Vagina (tissue), 2 donors: ENCODE measurements around the gene CD226. TPM values are rescaled to one million over a fixed set of nuclear protein-coding genes. Genes with fewer than 3 reads are reported as not detected.
"Not testable (repeated sequence)": the region's sequence is repeated elsewhere in the genome, so short reads cannot be mapped to it uniquely, and the experiment has no call there.

Source experiments
- DNase-seq, 2 donors: peaks; one replicate each; pipeline ENCODE4 v3.0.0-alpha.2; 2017; ENCODE audit errors: extremely low spot score in 2 of 2
- H3K27ac ChIP-seq: fragments of 200-600 bp; sonication (generic); one replicate; pipeline ENCODE4 v1.5.1; 2019
- H3K27me3 ChIP-seq: fragments of 200-600 bp; sonication (generic); one replicate; pipeline ENCODE4 v1.5.1; 2019
- H3K36me3 ChIP-seq, 2 donors: fragments of 200-600 bp; sonication (generic); one replicate each; pipeline ENCODE4 v1.5.1; 2017 to 2019
- H3K4me1 ChIP-seq: fragments of 200-600 bp; sonication (generic); one replicate; pipeline ENCODE4 v1.5.1; 2019
- H3K4me3 ChIP-seq, 2 donors: fragments of 200-600 bp; sonication (generic); 1 replicate in 1 of 2; 2 replicates in 1 of 2; pipeline ENCODE4 v1.5.1; 2016 to 2019
- H3K9me3 ChIP-seq: fragments of 200-600 bp; sonication (generic); one replicate; pipeline ENCODE4 v1.5.1; 2019
- POLR2A ChIP-seq, 2 donors: fragments of 450-650 bp; IDR thresholded peaks; one replicate each; pipeline ENCODE4 v1.6.1; 2017; ENCODE audit warnings: antibody characterized with exemption in 2 of 2, mild to moderate bottlenecking in 2 of 2, moderate library complexity in 2 of 2
- POLR2AphosphoS5 ChIP-seq, 2 donors: sonication (generic); formaldehyde crosslinking; IDR thresholded peaks; one replicate each; pipeline ENCODE4 v1.9.0; 2017; ENCODE audit warnings: antibody characterized with exemption in 2 of 2, mild to moderate bottlenecking in 2 of 2, low read depth in 1 of 2; ENCODE audit not compliant: insufficient read depth in 1 of 2
- intact Hi-C: fragments of 100-400 bp; cut with DNase I; formaldehyde crosslinking; loops from one replicate; pipeline ENCODE4 v1.15.1; 2023
- total RNA-seq: library from RNA; depleted of rRNA; stranded (reverse); fragments of >200 nt; gene quantifications from one replicate; pipeline ENCODE4 v1.2.3, GENCODE V29; 2016
- TF ChIP-seq, protein P1 (sequence below), 3 experiments: fragments of 450-650 bp in 2 of 3; fragments of 200-600 bp in 1 of 3; sonication (generic) in 1 of 3; IDR thresholded peaks; one replicate each; pipeline ENCODE4 v1.5.1; 2017 to 2019; ENCODE audit warnings: antibody characterized with exemption in 3 of 3, mild to moderate bottlenecking in 2 of 3, moderate library complexity in 2 of 3

Gene CD226
- total RNA-seq, 1 donor from 2014 or later = 6.4 TPM

DNA sequence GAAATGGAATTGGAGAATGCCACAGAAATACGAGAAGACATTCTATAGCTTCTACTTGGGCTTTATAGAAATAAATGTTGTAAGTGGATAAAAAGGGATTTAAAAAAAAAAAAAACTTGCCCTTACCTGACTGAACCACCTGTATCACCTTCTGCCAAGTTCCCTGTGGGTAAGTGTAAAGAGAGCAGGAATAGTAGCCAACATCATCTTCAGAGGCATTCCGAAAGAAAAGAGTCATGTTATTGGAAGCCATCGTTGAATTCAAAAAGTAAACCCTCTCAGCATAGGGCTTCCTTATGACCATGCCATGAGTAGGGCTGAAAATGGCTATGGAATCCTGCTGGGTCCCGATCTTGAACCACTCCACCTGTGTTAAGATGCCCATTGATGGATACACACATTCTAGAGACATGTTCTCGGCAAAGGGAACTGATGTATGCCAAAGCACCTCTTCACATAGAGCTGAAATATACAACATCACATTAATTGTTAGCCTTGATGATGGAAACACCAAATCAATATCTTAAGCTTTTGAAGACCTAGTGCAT, 991 bp downstream of the CD226 start:
- no peaks in the 10 kb centered on the region for H3K36me3 ChIP-seq
- H3K4me3 ChIP-seq = no peak overlapping the region
- TF ChIP-seq, protein P1, sequence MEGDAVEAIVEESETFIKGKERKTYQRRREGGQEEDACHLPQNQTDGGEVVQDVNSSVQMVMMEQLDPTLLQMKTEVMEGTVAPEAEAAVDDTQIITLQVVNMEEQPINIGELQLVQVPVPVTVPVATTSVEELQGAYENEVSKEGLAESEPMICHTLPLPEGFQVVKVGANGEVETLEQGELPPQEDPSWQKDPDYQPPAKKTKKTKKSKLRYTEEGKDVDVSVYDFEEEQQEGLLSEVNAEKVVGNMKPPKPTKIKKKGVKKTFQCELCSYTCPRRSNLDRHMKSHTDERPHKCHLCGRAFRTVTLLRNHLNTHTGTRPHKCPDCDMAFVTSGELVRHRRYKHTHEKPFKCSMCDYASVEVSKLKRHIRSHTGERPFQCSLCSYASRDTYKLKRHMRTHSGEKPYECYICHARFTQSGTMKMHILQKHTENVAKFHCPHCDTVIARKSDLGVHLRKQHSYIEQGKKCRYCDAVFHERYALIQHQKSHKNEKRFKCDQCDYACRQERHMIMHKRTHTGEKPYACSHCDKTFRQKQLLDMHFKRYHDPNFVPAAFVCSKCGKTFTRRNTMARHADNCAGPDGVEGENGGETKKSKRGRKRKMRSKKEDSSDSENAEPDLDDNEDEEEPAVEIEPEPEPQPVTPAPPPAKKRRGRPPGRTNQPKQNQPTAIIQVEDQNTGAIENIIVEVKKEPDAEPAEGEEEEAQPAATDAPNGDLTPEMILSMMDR (IDR thresholded peaks at IDR 0.05) = no peak
- TF ChIP-seq POLR2A (IDR thresholded peaks at IDR 0.05) (no peak), POLR2AphosphoS5 (IDR thresholded peaks at IDR 0.05; ENCODE audit: insufficient read depth in 1 of 2, low read depth in 1 of 2) (no peak)

DNA sequence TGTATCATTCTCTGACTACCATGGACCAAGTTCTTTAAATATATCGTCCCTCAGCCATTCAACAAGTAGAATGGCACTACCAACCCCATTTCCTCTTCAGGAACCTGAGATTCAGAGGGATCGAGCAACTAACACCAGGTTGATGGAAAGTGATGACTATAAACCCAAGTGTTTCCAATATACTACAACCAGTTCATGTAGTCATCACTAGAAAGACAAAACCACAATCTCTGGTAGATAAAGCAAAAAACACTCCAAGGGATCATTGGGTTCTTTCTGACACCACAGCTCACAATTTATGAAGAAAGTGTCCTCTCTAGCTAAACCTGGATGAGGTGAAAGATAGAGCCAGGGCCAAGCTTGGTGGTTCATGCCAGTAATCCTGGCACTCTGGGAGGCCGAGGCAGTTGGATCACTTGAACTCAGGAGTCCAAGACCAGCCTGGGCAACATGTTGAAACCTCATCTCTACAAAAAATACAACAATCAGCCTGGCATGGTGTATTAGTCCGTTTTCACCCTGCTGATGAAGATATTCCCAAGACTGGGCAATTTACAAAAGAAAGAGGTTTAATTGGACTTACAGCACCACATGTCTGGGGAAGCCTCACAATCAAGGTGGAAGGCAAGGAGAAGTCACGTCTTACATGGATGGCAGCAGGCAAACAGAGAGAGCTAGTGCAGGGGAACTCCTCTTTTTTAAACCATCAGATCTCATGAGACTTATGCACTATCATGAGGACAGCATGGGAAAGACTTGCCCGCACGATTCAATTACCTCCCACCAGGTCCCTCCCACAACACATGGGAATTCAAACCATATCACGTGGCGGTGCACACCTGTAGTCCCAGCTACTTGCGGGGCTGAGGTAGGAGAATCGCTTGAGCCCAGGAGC, 2.2 kb downstream of the CD226 start:
- TF ChIP-seq POLR2A (IDR thresholded peaks at IDR 0.05) (no peak), POLR2AphosphoS5 (IDR thresholded peaks at IDR 0.05; ENCODE audit: insufficient read depth in 1 of 2, low read depth in 1 of 2) (no peak)
- TF ChIP-seq, protein P1 (IDR thresholded peaks at IDR 0.05) = no peak
- Histone ChIP-seq H3K27ac (no peak overlapping the region), H3K4me1 (no peaks in the 10 kb centered on the region), H3K4me3 (no peak overlapping the region), H3K9me3 (no peaks in the 10 kb centered on the region), H3K27me3 (no peaks in the 10 kb centered on the region), H3K36me3 (no peaks in the 10 kb centered on the region)
- DNase-seq = no peak
- intact Hi-C loops = no loop called here

More for the DNA sequence above, 991 bp downstream of the CD226 start:
- Histone ChIP-seq H3K4me1 (no peaks in the 10 kb centered on the region), H3K27me3 (no peaks in the 10 kb centered on the region), H3K27ac (no peak overlapping the region), H3K9me3 (no peaks in the 10 kb centered on the region)
- intact Hi-C loops = no loop called here
- DNase-seq = no peak

DNA sequence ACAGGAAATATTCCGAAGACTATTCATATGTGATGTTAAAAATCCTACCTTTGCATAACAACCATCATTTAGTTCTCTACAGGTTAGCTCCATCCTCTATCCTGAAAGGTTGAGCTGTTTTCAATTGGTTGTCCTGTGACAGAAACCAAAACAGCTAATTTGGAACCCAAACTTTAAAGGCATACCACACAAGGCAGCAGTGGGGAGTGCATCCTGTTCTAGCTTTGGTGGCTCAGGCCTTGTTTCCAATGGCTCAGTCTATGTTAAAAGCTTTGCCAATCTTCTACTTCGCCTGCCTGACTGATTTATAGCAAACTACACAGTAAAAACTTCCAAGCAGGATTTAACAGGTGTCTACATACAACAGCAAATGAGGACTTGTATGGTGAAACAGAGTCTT, 3.2 kb downstream of the CD226 start:
- H3K4me1 ChIP-seq = no peaks in the 10 kb centered on the region
- H3K27me3 ChIP-seq = no peaks in the 10 kb centered on the region
- TF ChIP-seq, protein P1 (IDR thresholded peaks at IDR 0.05) = no peak
- no peak for TF ChIP-seq POLR2A (IDR thresholded peaks at IDR 0.05)
- TF ChIP-seq POLR2AphosphoS5 (IDR thresholded peaks at IDR 0.05; ENCODE audit: insufficient read depth in 1 of 2, low read depth in 1 of 2) = no peak
- intact Hi-C loops = no loop called here
- H3K4me3 ChIP-seq = no peak overlapping the region
- H3K27ac ChIP-seq = no peak overlapping the region
- H3K36me3 ChIP-seq = no peaks in the 10 kb centered on the region
- no peak for DNase-seq
- H3K9me3 ChIP-seq = no peaks in the 10 kb centered on the region

DNA sequence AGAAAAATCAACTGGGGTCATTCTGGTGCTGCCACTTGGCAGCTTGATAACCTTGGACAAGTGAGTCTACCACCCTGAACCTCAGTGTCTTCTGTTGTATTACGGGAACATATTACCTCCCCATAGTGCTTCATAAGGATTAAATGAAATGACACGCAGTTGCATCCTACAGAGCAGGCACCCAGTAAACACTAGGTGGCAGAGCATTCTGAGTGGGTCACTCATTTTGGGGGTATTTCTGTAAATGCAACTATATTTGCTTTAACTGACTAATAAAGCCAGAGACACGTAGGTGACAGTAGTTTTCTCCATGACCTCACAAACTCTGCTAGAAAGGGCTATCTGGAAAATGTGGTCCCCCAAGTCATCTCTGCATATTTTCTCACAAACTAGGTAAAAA, 4.7 kb downstream of the CD226 start:
- Histone ChIP-seq H3K36me3 (no peaks in the 10 kb centered on the region), H3K4me1 (no peaks in the 10 kb centered on the region), H3K4me3 (no peak overlapping the region), H3K27me3 (no peaks in the 10 kb centered on the region), H3K27ac (no peak overlapping the region), H3K9me3 (no peaks in the 10 kb centered on the region)
- TF ChIP-seq, protein P1 (IDR thresholded peaks at IDR 0.05) = no peak
- TF ChIP-seq POLR2A (IDR thresholded peaks at IDR 0.05) (no peak), POLR2AphosphoS5 (IDR thresholded peaks at IDR 0.05; ENCODE audit: insufficient read depth in 1 of 2, low read depth in 1 of 2) (no peak)
- intact Hi-C loops = no loop called here
- no peak for DNase-seq

DNA sequence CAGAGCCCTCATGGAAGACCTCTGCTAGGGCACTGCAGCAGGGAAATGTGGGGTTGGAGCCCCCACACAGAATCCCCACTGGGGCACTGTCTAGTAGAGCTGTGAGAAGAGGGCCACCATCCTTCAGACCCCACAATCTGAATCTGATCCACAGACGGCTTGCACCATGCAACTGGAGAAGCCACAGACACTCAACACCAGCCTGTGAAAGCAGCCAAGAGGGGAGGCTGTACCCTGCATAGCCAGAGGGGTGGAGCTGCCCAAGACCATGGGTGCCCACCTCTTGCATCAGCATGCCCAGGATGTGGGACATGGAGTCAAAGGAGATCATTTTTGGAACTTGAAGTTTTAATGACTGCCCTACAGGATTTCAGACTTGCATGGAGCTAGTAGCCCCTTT, 6.5 kb downstream of the CD226 start:
- H3K4me3 ChIP-seq = no peak overlapping the region
- H3K36me3 ChIP-seq = no peaks in the 10 kb centered on the region
- no peaks in the 10 kb centered on the region for H3K27me3 ChIP-seq
- H3K4me1 ChIP-seq = no peaks in the 10 kb centered on the region
- no peaks in the 10 kb centered on the region for H3K9me3 ChIP-seq
- TF ChIP-seq POLR2AphosphoS5 (IDR thresholded peaks at IDR 0.05; ENCODE audit: insufficient read depth in 1 of 2, low read depth in 1 of 2) = no peak
- TF ChIP-seq, protein P1 (IDR thresholded peaks at IDR 0.05) = no peak
- no peak for TF ChIP-seq POLR2A (IDR thresholded peaks at IDR 0.05)
- intact Hi-C loops = no loop called here
- H3K27ac ChIP-seq = no peak overlapping the region
- DNase-seq = no peak

DNA sequence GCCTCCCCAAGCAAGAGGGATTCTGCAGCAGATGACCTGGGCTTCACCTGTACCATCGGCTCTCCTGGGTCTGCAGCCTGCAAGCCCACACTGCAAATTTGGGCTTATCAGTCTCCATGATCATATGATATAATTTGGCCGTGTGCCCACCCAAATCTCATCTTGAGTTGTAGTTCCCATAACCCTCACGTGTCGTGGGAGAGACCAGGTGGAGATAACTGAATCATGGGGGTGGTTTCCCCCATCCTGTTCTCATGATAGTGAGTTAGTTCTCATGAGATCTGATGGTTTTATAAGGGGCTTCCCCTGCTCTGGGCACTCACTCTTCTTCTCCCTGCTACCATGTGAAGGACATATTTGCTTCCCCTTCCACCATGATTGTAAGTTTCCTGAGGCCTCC, 7.9 kb downstream of the CD226 start:
- H3K36me3 ChIP-seq, H3K27ac ChIP-seq, H3K9me3 ChIP-seq, DNase-seq, H3K4me3 ChIP-seq, H3K4me1 ChIP-seq, intact Hi-C loops, H3K27me3 ChIP-seq: not testable (repeated sequence)
